Measurements from ENCODE around the gene FAM83F.

FAM83F gene

GRCh38 chr22:40056559-40056958, 61.8 kb downstream of the FAM83F start:
- no peak for DNase-seq (ENCODE audit: low read depth in 2 of 2)

GRCh38 chr22:40057652-40058051, 62.9 kb downstream of the FAM83F start:
- no peak for DNase-seq (ENCODE audit: low read depth in 2 of 2)

GRCh38 chr22:40058265-40058664, 63.5 kb downstream of the FAM83F start:
- peak; percentile 32 to 36 for DNase-seq (ENCODE audit: low read depth in 2 of 2)

- DNase-seq (ENCODE audit: low read depth in 2 of 2): no peak
Measured at GRCh38 chr22:40065981-40066380, 71.2 kb downstream of the FAM83F start.

GRCh38 chr22:40067639-40068038, 72.9 kb downstream of the FAM83F start:
- DNase-seq (ENCODE audit: low read depth in 2 of 2): no peak

GRCh38 chr22:40070701-40071100, 75.9 kb downstream of the FAM83F start:
- DNase-seq (ENCODE audit: low read depth in 2 of 2): no peak

- DNase-seq (ENCODE audit: low read depth in 2 of 2): no peak
Measured at GRCh38 chr22:40071720-40072119, 77.0 kb downstream of the FAM83F start.

- DNase-seq (ENCODE audit: low read depth in 2 of 2): no peak
Measured at GRCh38 chr22:40076702-40077645, 82.2 kb downstream of the FAM83F start.

GRCh38 chr22:40077646-40078016, 82.9 kb downstream of the FAM83F start:
- no peak for DNase-seq (ENCODE audit: low read depth in 2 of 2)

- no peak for DNase-seq (ENCODE audit: low read depth in 2 of 2)
Measured at GRCh38 chr22:40081662-40082061, 86.9 kb downstream of the FAM83F start.

GRCh38 chr22:40082184-40082583, 87.4 kb downstream of the FAM83F start:
- no peak for DNase-seq (ENCODE audit: low read depth in 2 of 2)

GRCh38 chr22:40083794-40084193, 89.0 kb downstream of the FAM83F start:
- DNase-seq (ENCODE audit: low read depth in 2 of 2): no peak

- no peak for DNase-seq (ENCODE audit: low read depth in 2 of 2)
Measured at GRCh38 chr22:40084246-40084645, 89.5 kb downstream of the FAM83F start.

- no peak for DNase-seq (ENCODE audit: low read depth in 2 of 2)
Measured at GRCh38 chr22:40088818-40089217, 94.1 kb downstream of the FAM83F start.

Data from stimulated activated CD8-positive, alpha-beta memory T cell treated with anti-CD3 and anti-CD28 coated beads, Interleukin-15, amount 100 ng/mL, for 48 hours (primary cell).